ENCODE results near the gene AJM1.

Gene AJM1

GRCh38 chr9:136846376-136847087 is 4.3 kb downstream of the AJM1 start:
- DNase-seq: no peak

- no peak for DNase-seq
Observed at GRCh38 chr9:136847088-136847825, 5.0 kb downstream of the AJM1 start.

GRCh38 chr9:136847826-136848392 is 5.6 kb downstream of the AJM1 start:
- no peak for DNase-seq

GRCh38 chr9:136848393-136849037 is 6.2 kb downstream of the AJM1 start:
- no peak for DNase-seq

GRCh38 chr9:136849038-136849959 is 7.0 kb downstream of the AJM1 start, which contains the start of gene PHPT1:
Gene PHPT1, plus strand, starts transcription at chr9:136849409. Its CDS starts 22 bp downstream, at chr9:136849431.
- peak; percentile 87 to 95 for DNase-seq

- no peak for DNase-seq
Observed at GRCh38 chr9:136849960-136850865, 7.9 kb downstream of the AJM1 start.

GRCh38 chr9:136850866-136851775 is 8.8 kb downstream of the AJM1 start:
- DNase-seq: no peak

- no peak for DNase-seq
Observed at GRCh38 chr9:136851941-136852663, 9.8 kb downstream of the AJM1 start, which contains the start of gene MAMDC4. Gene MAMDC4, plus strand, starts transcription at chr9:136852346. Its CDS starts 71 bp downstream, at chr9:136852417.

GRCh38 chr9:136852664-136853595 is 10.7 kb downstream of the AJM1 start:
- DNase-seq: no peak

- DNase-seq: no peak
Observed at GRCh38 chr9:136853596-136854112, 11.4 kb downstream of the AJM1 start.

- DNase-seq: no peak
Observed at GRCh38 chr9:136854113-136854841, 12.0 kb downstream of the AJM1 start.

GRCh38 chr9:136854842-136855460 is 12.7 kb downstream of the AJM1 start:
- DNase-seq: no peak

GRCh38 chr9:136855461-136856078 is 13.3 kb downstream of the AJM1 start:
- no peak for DNase-seq

GRCh38 chr9:136856079-136856476 is 13.8 kb downstream of the AJM1 start:
- no peak for DNase-seq

- DNase-seq: no peak
Observed at GRCh38 chr9:136856541-136857141, 14.4 kb downstream of the AJM1 start.

- no peak for DNase-seq
Observed at GRCh38 chr9:136857166-136857565, 14.9 kb downstream of the AJM1 start.
